ENCODE results near the gene C17orf67.
A peak's percentile ranks its signal among the peaks of the same experiment; 100 is the strongest.

C17orf67 gene

GRCh38 chr17:56833057-56833808 lies 487 bp downstream of the C17orf67 start:
- Histone ChIP-seq H3K4me1 (ENCODE audit: insufficient read depth, low read length) (peaks cover 23% of the 10 kb centered on the region; the same call in 1 of the 2 replicates), H3K9ac (ENCODE audit: low read depth, low read length) (peak overlapping the region; percentile 58; the same call in 1 of the 2 replicates), H3K27ac (ENCODE audit: low read length) (no peak overlapping the region)

GRCh38 chr17:56832446-56832845 lies 1.3 kb downstream of the C17orf67 start:
- Histone ChIP-seq H3K27ac (ENCODE audit: low read length) (no peak overlapping the region), H3K9ac (ENCODE audit: low read depth, low read length) (no peak overlapping the region), H3K4me3 (ENCODE audit: low read length) (peak overlapping the region; percentile 84), H3K4me1 (ENCODE audit: insufficient read depth, low read length) (peaks cover 15% of the 10 kb centered on the region; the same call in 1 of the 2 replicates), H3K36me3 (ENCODE audit: insufficient read depth, low read depth, low read length) (no peaks in the 10 kb centered on the region), H3K9me3 (ENCODE audit: insufficient read depth, low read depth, low read length) (no peaks in the 10 kb centered on the region), H3K27me3 (ENCODE audit: insufficient read depth, low read length) (peaks cover 32% of the 10 kb centered on the region)

More at GRCh38 chr17:56833057-56833808, 487 bp downstream of the C17orf67 start:
- Histone ChIP-seq H3K36me3 (ENCODE audit: insufficient read depth, low read depth, low read length) (no peaks in the 10 kb centered on the region), H3K27me3 (ENCODE audit: insufficient read depth, low read length) (peaks cover 32% of the 10 kb centered on the region), H3K9me3 (ENCODE audit: insufficient read depth, low read depth, low read length) (no peaks in the 10 kb centered on the region), H3K4me3 (ENCODE audit: low read length) (peak overlapping the region; percentile 84)

GRCh38 chr17:56831369-56832095 lies 2.2 kb downstream of the C17orf67 start:
- no peaks in the 10 kb centered on the region for H3K9me3 ChIP-seq (ENCODE audit: insufficient read depth, low read depth, low read length)
- peaks cover 32% of the 10 kb centered on the region for H3K27me3 ChIP-seq (ENCODE audit: insufficient read depth, low read length)
- H3K9ac ChIP-seq (ENCODE audit: low read depth, low read length): no peak overlapping the region
- peaks cover 11% of the 10 kb centered on the region; the same call in 1 of the 2 replicates for H3K4me1 ChIP-seq (ENCODE audit: insufficient read depth, low read length)
- no peak overlapping the region; the same call in 1 of the 2 replicates for H3K4me3 ChIP-seq (ENCODE audit: low read length)
- H3K36me3 ChIP-seq (ENCODE audit: insufficient read depth, low read depth, low read length): no peaks in the 10 kb centered on the region
- no peak overlapping the region for H3K27ac ChIP-seq (ENCODE audit: low read length)

DNA sequence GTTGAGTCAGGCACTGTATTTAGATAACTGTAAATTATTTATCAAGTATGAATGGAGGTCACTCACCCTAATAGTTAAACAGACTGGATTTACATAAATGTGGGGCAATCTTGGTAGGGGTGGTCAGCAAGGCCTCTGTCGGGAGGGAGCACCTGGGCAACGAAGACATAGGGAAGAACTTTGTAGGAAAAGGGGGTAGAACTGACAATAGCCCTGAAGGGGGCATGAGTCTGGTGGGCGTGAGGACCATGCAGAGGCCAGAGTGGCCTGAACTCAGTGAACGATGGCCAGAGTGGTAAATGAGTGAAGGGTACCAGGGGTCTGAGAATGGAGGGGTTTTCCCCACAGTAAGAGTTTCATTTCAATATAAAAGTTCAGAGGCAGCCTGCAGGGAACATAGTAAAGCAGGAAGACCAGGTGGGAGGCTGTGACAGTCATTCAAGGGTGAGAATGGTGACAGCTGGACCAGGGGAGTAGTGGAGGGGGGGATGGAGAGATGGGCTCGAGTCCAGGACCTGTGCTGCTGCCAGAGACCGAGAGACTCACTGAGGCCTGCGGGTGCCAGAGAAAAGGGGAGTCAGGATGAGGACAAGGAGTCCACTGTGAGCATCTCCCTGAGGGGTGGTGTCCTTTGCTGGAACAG lies 2.9 kb downstream of the C17orf67 start:
- Histone ChIP-seq H3K9me3 (ENCODE audit: insufficient read depth, low read depth, low read length) (no peaks in the 10 kb centered on the region), H3K27me3 (ENCODE audit: insufficient read depth, low read length) (peaks cover 29% of the 10 kb centered on the region), H3K9ac (ENCODE audit: low read depth, low read length) (no peak overlapping the region), H3K4me3 (ENCODE audit: low read length) (no peak overlapping the region; the same call in 1 of the 2 replicates), H3K4me1 (ENCODE audit: insufficient read depth, low read length) (peaks cover 11% of the 10 kb centered on the region; the same call in 1 of the 2 replicates), H3K36me3 (ENCODE audit: insufficient read depth, low read depth, low read length) (no peaks in the 10 kb centered on the region), H3K27ac (ENCODE audit: low read length) (no peak overlapping the region)

- H3K4me1 ChIP-seq (ENCODE audit: insufficient read depth, low read length): peaks cover 4% of the 10 kb centered on the region; the same call in 1 of the 2 replicates
- no peak overlapping the region for H3K4me3 ChIP-seq (ENCODE audit: low read length)
- H3K9ac ChIP-seq (ENCODE audit: low read depth, low read length): no peak overlapping the region
- H3K9me3 ChIP-seq (ENCODE audit: insufficient read depth, low read depth, low read length): no peaks in the 10 kb centered on the region
- no peaks in the 10 kb centered on the region; the same call in 1 of the 2 replicates for H3K27me3 ChIP-seq (ENCODE audit: insufficient read depth, low read length)
- no peaks in the 10 kb centered on the region for H3K36me3 ChIP-seq (ENCODE audit: insufficient read depth, low read depth, low read length)
- no peak overlapping the region for H3K27ac ChIP-seq (ENCODE audit: low read length)
Observed at GRCh38 chr17:56826611-56827414, 6.9 kb downstream of the C17orf67 start.

DNA sequence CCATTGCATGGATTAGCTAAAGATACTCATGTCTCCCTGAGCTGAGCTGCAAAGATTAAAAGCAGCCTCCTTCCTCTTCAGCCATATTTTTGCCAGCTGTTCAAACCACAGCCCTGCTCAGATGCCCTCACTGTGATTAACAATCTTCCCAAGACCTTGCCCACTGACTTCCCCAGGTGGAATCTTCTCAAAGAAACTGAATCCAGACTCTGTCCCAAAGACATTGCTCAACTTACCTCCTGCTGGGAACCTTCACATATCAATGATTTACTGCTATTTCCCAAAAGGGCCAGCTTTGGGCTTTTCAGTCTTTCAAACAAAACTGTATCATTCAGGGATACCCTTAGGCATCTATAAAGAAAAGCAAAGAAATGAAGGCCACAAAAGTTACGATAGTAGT lies 9.2 kb downstream of the C17orf67 start:
- Histone ChIP-seq H3K36me3 (ENCODE audit: insufficient read depth, low read depth, low read length) (no peaks in the 10 kb centered on the region), H3K9me3 (ENCODE audit: insufficient read depth, low read depth, low read length) (no peaks in the 10 kb centered on the region), H3K27ac (ENCODE audit: low read length) (no peak overlapping the region), H3K4me3 (ENCODE audit: low read length) (no peak overlapping the region), H3K9ac (ENCODE audit: low read depth, low read length) (no peak overlapping the region), H3K4me1 (ENCODE audit: insufficient read depth, low read length) (peaks cover 4% of the 10 kb centered on the region; the same call in 1 of the 2 replicates), H3K27me3 (ENCODE audit: insufficient read depth, low read length) (no peaks in the 10 kb centered on the region)

- Histone ChIP-seq H3K36me3 (ENCODE audit: insufficient read depth, low read depth, low read length) (no peaks in the 10 kb centered on the region), H3K27me3 (ENCODE audit: insufficient read depth, low read length) (no peaks in the 10 kb centered on the region), H3K4me3 (ENCODE audit: low read length) (no peak overlapping the region), H3K9me3 (ENCODE audit: insufficient read depth, low read depth, low read length) (no peaks in the 10 kb centered on the region), H3K4me1 (ENCODE audit: insufficient read depth, low read length) (peaks cover 4% of the 10 kb centered on the region; the same call in 1 of the 2 replicates), H3K9ac (ENCODE audit: low read depth, low read length) (no peak overlapping the region), H3K27ac (ENCODE audit: low read length) (no peak overlapping the region)
Observed at GRCh38 chr17:56823848-56824247, 9.9 kb downstream of the C17orf67 start.

DNA sequence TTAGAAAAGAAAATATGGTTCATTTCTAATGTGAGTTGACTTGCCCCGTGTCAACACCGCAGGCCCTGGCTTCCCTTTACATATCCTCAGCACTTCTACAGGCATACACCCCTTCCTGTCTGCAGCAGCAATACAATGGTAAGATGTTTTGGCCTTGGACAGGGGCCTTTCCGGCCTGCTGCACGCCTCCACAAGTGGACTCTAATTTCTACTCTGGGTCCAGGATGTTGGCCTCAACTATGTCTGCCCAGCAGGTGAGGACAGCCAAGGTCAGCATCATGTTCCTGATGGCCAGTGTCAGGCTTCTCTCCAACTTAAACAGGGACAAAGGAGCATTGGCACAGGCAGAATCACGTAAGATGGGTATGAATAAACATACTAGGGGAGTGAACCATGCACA lies 11.0 kb downstream of the C17orf67 start:
- H3K9ac ChIP-seq (ENCODE audit: low read depth, low read length): no peak overlapping the region
- no peak overlapping the region for H3K27ac ChIP-seq (ENCODE audit: low read length)
- H3K4me1 ChIP-seq (ENCODE audit: insufficient read depth, low read length): peaks cover 4% of the 10 kb centered on the region; the same call in 1 of the 2 replicates
- no peak overlapping the region for H3K4me3 ChIP-seq (ENCODE audit: low read length)
- H3K9me3 ChIP-seq (ENCODE audit: insufficient read depth, low read depth, low read length): no peaks in the 10 kb centered on the region
- H3K36me3 ChIP-seq (ENCODE audit: insufficient read depth, low read depth, low read length): no peaks in the 10 kb centered on the region
- no peaks in the 10 kb centered on the region for H3K27me3 ChIP-seq (ENCODE audit: insufficient read depth, low read length)

GRCh38 chr17:56821847-56822534 lies 11.7 kb downstream of the C17orf67 start:
- no peak overlapping the region for H3K9ac ChIP-seq (ENCODE audit: low read depth, low read length)
- no peaks in the 10 kb centered on the region for H3K27me3 ChIP-seq (ENCODE audit: insufficient read depth, low read length)
- H3K4me1 ChIP-seq (ENCODE audit: insufficient read depth, low read length): peaks cover 4% of the 10 kb centered on the region; the same call in 1 of the 2 replicates
- H3K4me3 ChIP-seq (ENCODE audit: low read length): no peak overlapping the region
- no peaks in the 10 kb centered on the region for H3K9me3 ChIP-seq (ENCODE audit: insufficient read depth, low read depth, low read length)
- no peak overlapping the region for H3K27ac ChIP-seq (ENCODE audit: low read length)
- no peaks in the 10 kb centered on the region for H3K36me3 ChIP-seq (ENCODE audit: insufficient read depth, low read depth, low read length)

DNA sequence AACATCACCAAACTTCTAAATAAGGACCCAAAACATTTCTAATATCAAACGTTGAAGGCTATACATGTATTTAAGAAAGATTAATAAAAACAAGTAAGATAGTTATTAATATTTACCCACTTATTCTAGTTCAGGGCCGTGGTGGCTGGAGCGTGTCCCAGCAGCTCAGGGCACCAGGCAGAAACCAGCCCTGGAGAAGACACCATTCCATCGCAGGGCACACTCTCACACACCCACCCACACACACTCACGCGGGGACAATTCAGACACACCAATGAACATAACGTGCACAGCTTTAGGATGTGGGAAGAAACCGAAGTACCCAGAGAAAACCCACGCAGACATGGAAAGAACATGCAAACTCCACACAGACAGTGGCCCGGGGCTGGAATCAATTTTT lies 13.5 kb downstream of the C17orf67 start:
- H3K9me3 ChIP-seq (ENCODE audit: insufficient read depth, low read depth, low read length): no peaks in the 10 kb centered on the region
- no peaks in the 10 kb centered on the region for H3K27me3 ChIP-seq (ENCODE audit: insufficient read depth, low read length)
- H3K4me3 ChIP-seq (ENCODE audit: low read length): no peak overlapping the region
- no peak overlapping the region for H3K27ac ChIP-seq (ENCODE audit: low read length)
- H3K9ac ChIP-seq (ENCODE audit: low read depth, low read length): no peak overlapping the region
- peaks cover 4% of the 10 kb centered on the region; the same call in 1 of the 2 replicates for H3K4me1 ChIP-seq (ENCODE audit: insufficient read depth, low read length)
- H3K36me3 ChIP-seq (ENCODE audit: insufficient read depth, low read depth, low read length): no peaks in the 10 kb centered on the region
